Ovary (tissue), 9 donors: ENCODE results near the gene KIT. TPM values are rescaled to one million over a fixed set of nuclear protein-coding genes. Genes with fewer than 3 reads are reported as not detected.
"Not testable (repeated sequence)": the region's sequence is repeated elsewhere in the genome, so short reads cannot be mapped to it uniquely, and the experiment has no call there.

Experiments
- DNase-seq, 5 donors: peaks; one replicate each; pipeline ENCODE4 v3.0.0-alpha.2; 2019 to 2020
- H3K27ac ChIP-seq, 2 donors: fragments of 200-600 bp; one replicate each; pipeline versions ENCODE4 v1.5.1 to v1.8.0; 2019 to 2022
- H3K27me3 ChIP-seq: fragments of 200-600 bp; one replicate; pipeline ENCODE4 v1.8.0; 2022
- H3K36me3 ChIP-seq: fragments of 200-600 bp; sonication (generic); one replicate; pipeline ENCODE4 v1.5.1; 2019
- H3K4me1 ChIP-seq: one replicate; pipeline ENCODE4 v1.8.1; 2013; ENCODE audit warnings: mild to moderate bottlenecking, moderate library complexity; ENCODE audit not compliant: insufficient read depth
- H3K4me3 ChIP-seq: fragments of 200-600 bp; sonication (generic); one replicate; pipeline ENCODE4 v1.5.1; 2017
- H3K9me3 ChIP-seq, 2 donors: fragments of 200-600 bp in 1 of 2; sonication (generic) in 1 of 2; one replicate each; pipeline versions ENCODE4 v1.5.1 to v1.8.1; 2013 to 2019; ENCODE audit warnings: mild to moderate bottlenecking in 1 of 2, moderate library complexity in 1 of 2
- EP300 ChIP-seq: sonication (generic); formaldehyde crosslinking; IDR thresholded peaks from one replicate; pipeline ENCODE4 v1.6.1; 2017; ENCODE audit warnings: antibody characterized with exemption
- POLR2A ChIP-seq: fragments of 450-650 bp; IDR thresholded peaks from one replicate; pipeline ENCODE4 v1.6.1; 2017; ENCODE audit warnings: antibody characterized with exemption, mild to moderate bottlenecking, moderate library complexity
- WGBS, 3 donors: extraction: QIAGEN DNeasy Blood & Tissue Kit in 1 of 3; methylation state at CpG; one replicate each; pipeline versions ENCODE4 v1.1.5 to v1.1.7; 2013 to 2017; 5-methylcytosine and 5-hydroxymethylcytosine counted together
- intact Hi-C, 4 donors: fragments of 100-400 bp; cut with DNase I; formaldehyde crosslinking; loops; one replicate each; pipeline versions ENCODE4 v1.11.0 to v1.15.1; 2022 to 2023
- polyA plus RNA-seq, 2 donors: library from polyadenylated mRNA; stranded (reverse); fragments of 200-250 nt in 1 of 2; fragments of 350-450 nt in 1 of 2; fragmentation: Illumina TruSeq in 1 of 2; extraction: RNeasy Lipid Tissue Mini Kit (QIAGEN cat#74804) in 1 of 2; gene quantifications; one replicate each; pipeline ENCODE4 v1.2.3, GENCODE V29; 2013 to 2014
- total RNA-seq, 7 donors: library from RNA; depleted of rRNA in 2 of 7; stranded (reverse); fragments of >200 nt in 2 of 7; fragmentation: NEBNext Ultra II Directional in 3 of 7; extraction: Animal tissue kit (Norgen Biotek cat#: 25700) in 3 of 7; gene quantifications; one replicate each; pipeline versions ENCODE4 v1.1.0 to v1.2.4, GENCODE V29; 2016 to 2023
- TF ChIP-seq, protein P1 (sequence below), 3 donors: fragments of 450-650 bp in 2 of 3; fragments of 200-600 bp in 1 of 3; IDR thresholded peaks; one replicate each; pipeline versions ENCODE4 v1.5.1 to v1.8.0; 2016 to 2022; ENCODE audit warnings: antibody characterized with exemption in 3 of 3, mild to moderate bottlenecking in 1 of 3
- donor health status: DM: no; HTN: no; CAD: no; lungs with moderate emphysema.
- donor health status: DM: no; HTN: no; CAD: no.
- donor health status: Bipolar disorder and iron deficiency.
- donor health status: DM: yes; HTN: yes; CAD: no.
- donor health status: DM: no; HTN: no; CAD: no.
- donor health status: DM: yes; HTN: yes; CAD: no.

The KIT gene
- total and polyA plus RNA-seq, 9 donors: 7.0 to 61.8 (median 21.7) TPM

DNA sequence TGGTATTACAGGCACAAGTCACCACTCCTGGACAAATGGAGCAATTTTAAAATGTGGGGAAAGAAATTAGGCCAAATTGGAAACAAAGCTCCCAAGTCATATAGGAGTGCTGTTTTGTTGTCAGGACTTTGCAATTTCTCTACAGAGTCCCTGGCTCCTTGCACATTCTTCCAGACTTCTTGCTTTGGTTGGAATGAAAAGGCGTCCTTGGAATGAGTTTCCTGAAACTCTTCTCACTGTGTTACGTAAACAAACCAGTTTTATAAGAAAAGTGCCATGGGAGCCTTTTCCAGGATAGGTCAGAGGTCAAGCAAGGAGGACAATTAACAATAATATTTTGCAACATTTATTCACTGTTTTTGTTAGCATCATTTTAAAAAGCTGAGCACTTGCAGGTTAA lies 32.4 kb upstream of the KIT start:
- Histone ChIP-seq H3K4me1 (peaks cover 15% of the 10 kb centered on the region), H3K4me3 (no peak overlapping the region), H3K27ac (peak overlapping the region in 1 of 2 donors; percentile 60), H3K9me3 (no peaks in the 10 kb centered on the region), H3K36me3 (no peaks in the 10 kb centered on the region), H3K27me3 (no peaks in the 10 kb centered on the region)
- intact Hi-C loops: no loop called here
- WGBS, 3 donors: 3 to 6% (median 4%) methylated on average over 2 of the region's 2 CpGs
- DNase-seq: peak in 3 of 5 donors; percentile 42 to 71 (median 57)
- TF ChIP-seq POLR2A: no peak
- no peak for TF ChIP-seq EP300
- TF ChIP-seq, protein P1, sequence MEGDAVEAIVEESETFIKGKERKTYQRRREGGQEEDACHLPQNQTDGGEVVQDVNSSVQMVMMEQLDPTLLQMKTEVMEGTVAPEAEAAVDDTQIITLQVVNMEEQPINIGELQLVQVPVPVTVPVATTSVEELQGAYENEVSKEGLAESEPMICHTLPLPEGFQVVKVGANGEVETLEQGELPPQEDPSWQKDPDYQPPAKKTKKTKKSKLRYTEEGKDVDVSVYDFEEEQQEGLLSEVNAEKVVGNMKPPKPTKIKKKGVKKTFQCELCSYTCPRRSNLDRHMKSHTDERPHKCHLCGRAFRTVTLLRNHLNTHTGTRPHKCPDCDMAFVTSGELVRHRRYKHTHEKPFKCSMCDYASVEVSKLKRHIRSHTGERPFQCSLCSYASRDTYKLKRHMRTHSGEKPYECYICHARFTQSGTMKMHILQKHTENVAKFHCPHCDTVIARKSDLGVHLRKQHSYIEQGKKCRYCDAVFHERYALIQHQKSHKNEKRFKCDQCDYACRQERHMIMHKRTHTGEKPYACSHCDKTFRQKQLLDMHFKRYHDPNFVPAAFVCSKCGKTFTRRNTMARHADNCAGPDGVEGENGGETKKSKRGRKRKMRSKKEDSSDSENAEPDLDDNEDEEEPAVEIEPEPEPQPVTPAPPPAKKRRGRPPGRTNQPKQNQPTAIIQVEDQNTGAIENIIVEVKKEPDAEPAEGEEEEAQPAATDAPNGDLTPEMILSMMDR (IDR thresholded peaks at IDR 0.05): no peak

DNA sequence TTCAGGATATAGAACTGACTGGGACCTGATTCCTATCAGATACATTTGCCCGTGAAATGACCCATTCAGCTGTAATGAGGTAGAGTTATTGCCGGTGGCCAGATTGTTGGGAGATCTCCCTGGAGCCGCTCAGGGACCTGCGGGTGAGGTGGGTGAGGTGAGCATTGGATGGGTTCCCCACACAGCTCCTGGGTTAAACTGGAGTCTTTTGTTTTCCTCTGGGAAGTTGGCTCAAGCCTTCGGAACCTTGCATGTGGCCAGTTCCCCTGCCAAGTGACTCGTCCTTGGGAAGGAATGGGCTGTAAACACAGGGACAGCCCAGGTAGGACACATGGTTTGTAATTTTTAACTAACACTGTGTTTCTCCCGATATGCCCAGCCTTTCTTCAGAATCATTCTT lies 31.6 kb upstream of the KIT start:
- Histone ChIP-seq H3K4me1 (peaks cover 15% of the 10 kb centered on the region), H3K27me3 (no peaks in the 10 kb centered on the region), H3K27ac (peak overlapping the region; percentile 30 to 82), H3K4me3 (no peak overlapping the region), H3K9me3 (no peaks in the 10 kb centered on the region), H3K36me3 (no peaks in the 10 kb centered on the region)
- TF ChIP-seq EP300 (no peak), POLR2A (no peak)
- TF ChIP-seq, protein P1 (IDR thresholded peaks at IDR 0.05): no peak
- peak in 4 of 5 donors; percentile 43 to 58 (median 54) for DNase-seq
- 6 to 18% (median 6%) methylated on average over 7 of the region's 7 CpGs for WGBS, 3 donors
- intact Hi-C loops: no loop called here

DNA sequence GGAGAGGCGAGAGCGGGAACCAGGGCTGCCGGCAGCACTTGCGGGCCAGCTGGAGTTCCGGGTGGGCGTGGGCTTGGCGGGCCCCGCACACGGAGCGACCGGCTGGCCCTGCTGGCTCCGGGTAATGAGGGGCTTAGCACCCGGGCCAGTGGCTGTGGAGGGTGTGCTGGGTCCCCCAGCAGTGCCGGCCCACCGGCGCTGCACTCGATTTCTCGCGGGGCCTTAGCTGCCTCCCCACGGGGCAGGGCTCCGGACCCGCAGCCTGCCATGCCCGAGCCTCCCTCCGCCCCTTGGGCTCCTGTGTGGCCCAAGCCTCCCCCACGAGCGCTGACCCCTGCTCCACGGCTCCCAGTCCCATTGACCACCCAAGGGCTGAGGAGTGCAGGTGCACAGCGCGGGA lies 25.2 kb upstream of the KIT start:
- H3K9me3 ChIP-seq: no peaks in the 10 kb centered on the region
- intact Hi-C loops: no loop called here
- no peak for DNase-seq
- H3K36me3 ChIP-seq: no peaks in the 10 kb centered on the region
- 96 to 97% (median 97%) methylated on average over 16 to 29 of the region's 29 CpGs for WGBS, 3 donors
- no peak overlapping the region for H3K4me3 ChIP-seq
- H3K27me3 ChIP-seq: no peaks in the 10 kb centered on the region
- H3K4me1 ChIP-seq: no peaks in the 10 kb centered on the region
- no peak overlapping the region for H3K27ac ChIP-seq
- TF ChIP-seq, protein P1 (IDR thresholded peaks at IDR 0.05): no peak
- TF ChIP-seq EP300: no peak
- no peak for TF ChIP-seq POLR2A

GRCh38 chr4:54633102-54633740 lies 24.5 kb upstream of the KIT start:
- H3K36me3 ChIP-seq, intact Hi-C loops, H3K9me3 ChIP-seq, DNase-seq, H3K27me3 ChIP-seq, H3K4me1 ChIP-seq, H3K4me3 ChIP-seq, H3K27ac ChIP-seq: not testable (repeated sequence)
- WGBS, 3 donors: 88 to 95% (median 91%) methylated on average over 18 of the region's 18 CpGs

GRCh38 chr4:54635318-54635717 lies 22.4 kb upstream of the KIT start:
- Histone ChIP-seq H3K36me3 (no peaks in the 10 kb centered on the region), H3K4me1 (no peaks in the 10 kb centered on the region), H3K27me3 (no peaks in the 10 kb centered on the region), H3K9me3 (no peaks in the 10 kb centered on the region), H3K4me3 (no peak overlapping the region), H3K27ac (no peak overlapping the region)
- TF ChIP-seq, protein P1 (IDR thresholded peaks at IDR 0.05): no peak
- no peak for TF ChIP-seq EP300
- no peak for TF ChIP-seq POLR2A
- intact Hi-C loops: no loop called here
- 85 to 90% (median 89%) methylated on average over 3 of the region's 3 CpGs for WGBS, 3 donors
- no peak for DNase-seq
